Tibial nerve (tissue), 4 donors: ENCODE data around the gene ICA1.

Experiments used
- EP300 ChIP-seq, 2 donors: sonication (generic); formaldehyde crosslinking; IDR thresholded peaks; one replicate each; pipeline ENCODE4 v1.6.1; 2017; ENCODE audit warnings: antibody characterized with exemption in 2 of 2, mild to moderate bottlenecking in 1 of 2
- TF ChIP-seq, protein P1 (sequence below), 5 experiments: fragments of 200-600 bp in 3 of 5; fragments of 450-650 bp in 2 of 5; sonication (generic) in 3 of 5; IDR thresholded peaks; one replicate each; pipeline ENCODE4 v1.5.1; 2016 to 2019; ENCODE audit warnings: antibody characterized with exemption in 5 of 5, mild to moderate bottlenecking in 3 of 5, moderate library complexity in 2 of 5

DNA sequence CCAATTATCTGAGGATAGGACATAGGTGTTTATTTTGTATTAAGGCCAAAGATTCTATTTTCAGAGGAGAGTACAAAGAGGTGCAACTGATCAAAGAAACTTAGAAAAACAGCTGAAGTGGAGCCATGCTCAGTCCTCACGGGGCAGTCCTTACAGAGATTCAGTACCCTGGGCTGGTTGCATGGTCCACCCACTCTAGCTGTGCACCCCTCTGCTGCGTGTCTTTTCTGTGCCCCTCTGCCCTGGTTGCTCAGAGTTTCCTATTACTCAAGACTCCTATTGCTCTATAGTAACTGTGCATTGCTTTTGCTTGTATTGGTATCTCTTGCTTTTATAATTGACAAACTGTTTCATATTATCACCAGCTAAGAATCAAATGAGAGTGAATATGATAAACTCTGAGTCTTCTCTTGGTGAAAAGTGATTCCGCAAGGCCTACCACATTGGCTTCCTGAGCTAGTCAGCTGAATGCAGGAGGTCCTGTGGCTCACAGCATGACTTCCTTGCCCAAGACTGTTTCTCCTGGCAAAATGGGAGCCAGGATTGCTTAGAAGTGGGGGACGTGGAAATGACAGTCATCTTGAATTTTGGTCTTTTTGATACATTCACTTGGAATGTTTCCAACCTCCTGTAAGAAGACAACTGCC is 156.4 kb downstream of the ICA1 start:
- no peak for TF ChIP-seq EP300 (IDR thresholded peaks at IDR 0.05)
- TF ChIP-seq, protein P1, sequence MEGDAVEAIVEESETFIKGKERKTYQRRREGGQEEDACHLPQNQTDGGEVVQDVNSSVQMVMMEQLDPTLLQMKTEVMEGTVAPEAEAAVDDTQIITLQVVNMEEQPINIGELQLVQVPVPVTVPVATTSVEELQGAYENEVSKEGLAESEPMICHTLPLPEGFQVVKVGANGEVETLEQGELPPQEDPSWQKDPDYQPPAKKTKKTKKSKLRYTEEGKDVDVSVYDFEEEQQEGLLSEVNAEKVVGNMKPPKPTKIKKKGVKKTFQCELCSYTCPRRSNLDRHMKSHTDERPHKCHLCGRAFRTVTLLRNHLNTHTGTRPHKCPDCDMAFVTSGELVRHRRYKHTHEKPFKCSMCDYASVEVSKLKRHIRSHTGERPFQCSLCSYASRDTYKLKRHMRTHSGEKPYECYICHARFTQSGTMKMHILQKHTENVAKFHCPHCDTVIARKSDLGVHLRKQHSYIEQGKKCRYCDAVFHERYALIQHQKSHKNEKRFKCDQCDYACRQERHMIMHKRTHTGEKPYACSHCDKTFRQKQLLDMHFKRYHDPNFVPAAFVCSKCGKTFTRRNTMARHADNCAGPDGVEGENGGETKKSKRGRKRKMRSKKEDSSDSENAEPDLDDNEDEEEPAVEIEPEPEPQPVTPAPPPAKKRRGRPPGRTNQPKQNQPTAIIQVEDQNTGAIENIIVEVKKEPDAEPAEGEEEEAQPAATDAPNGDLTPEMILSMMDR (IDR thresholded peaks at IDR 0.05) = no peak
